NCI-H524 (cell line): Measurements from ENCODE around the gene STK11IP.
A peak's percentile ranks its signal among the peaks of the same experiment; 100 is the strongest.

ENCODE experiments used
- DNase-seq, 2 experiments: peaks; one replicate each; lab custom pipeline; 2025; lab: John Stamatoyannopoulos, UW

Gene STK11IP

GRCh38 chr2:219597552-219598307 lies at the start of gene STK11IP:
Gene STK11IP, plus strand, starts transcription at chr2:219597857. Its CDS starts 263 bp downstream, at chr2:219598120.
- peak; percentile 91 to 93 for DNase-seq

GRCh38 chr2:219548990-219549389 lies 48.7 kb upstream of the STK11IP start:
- no peak for DNase-seq

DNA sequence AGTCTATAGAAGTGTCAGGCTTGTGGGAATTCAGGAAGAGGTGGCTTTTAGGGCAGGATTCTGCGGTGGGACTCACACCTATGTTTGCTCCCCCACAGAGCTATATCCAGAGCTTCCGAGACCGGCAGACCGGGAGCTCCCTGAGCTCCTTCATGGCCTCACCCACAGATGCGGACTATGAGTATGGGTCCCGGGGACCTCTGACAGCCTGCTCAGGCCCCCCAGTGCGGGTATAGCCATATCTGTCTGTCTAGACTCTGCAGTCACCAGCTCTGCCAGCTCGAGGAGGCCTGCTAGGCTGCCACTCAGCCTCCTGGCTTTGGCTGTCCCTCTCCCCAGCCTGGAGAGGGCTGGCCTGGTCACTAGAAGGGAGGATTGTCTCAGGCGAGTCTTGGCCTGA lies 48.0 kb upstream of the STK11IP start:
- no peak for DNase-seq

DNA sequence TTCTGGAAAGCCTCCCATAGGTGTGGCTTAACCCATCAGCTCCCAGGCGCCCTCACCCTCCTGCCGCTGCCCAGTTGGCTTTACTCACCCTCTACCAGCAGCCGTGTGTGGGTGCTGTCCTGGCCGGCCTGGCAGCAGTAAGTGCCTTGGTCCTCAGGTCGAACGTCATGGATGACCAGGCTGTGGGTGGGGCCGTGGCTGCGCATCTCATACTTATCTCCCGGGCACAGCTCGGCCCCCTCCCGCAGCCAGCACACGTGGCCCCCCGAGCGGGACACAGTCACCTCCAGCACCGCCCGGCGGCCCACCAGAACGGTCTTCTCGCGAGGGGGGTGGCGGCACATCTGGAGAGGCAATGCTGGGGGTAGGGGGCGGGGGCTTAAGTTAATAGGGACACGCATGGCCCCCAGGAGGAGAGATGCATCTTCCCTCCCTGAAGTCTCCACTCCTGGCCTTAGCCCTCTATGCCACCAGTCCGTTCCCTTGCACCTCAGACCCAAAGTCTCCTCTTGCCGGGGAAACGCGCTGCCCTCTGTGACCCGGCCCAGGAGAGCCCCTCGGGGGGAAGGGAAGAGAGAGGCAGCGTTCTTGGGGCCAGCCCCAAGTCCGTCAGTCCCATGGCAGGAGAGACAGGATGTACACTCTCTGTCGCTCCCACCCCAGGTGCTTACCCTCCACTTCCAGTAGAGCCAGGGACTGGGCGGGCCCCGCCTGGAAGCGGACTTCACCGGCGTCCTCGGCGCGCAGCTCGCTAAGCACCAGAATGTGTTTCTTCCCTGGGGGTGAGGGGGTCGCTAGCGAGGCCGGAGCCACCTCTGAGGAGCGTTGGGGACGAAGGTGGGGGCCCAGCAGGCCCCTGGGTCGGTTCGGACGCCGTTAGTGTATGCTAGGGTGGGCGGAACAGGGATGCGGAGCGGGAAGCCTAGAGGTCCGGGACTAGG lies 45.9 kb upstream of the STK11IP start:
- no peak for DNase-seq

- peak; percentile 52 to 68 for DNase-seq
These were observed 45.1 kb upstream of the STK11IP start for GRCh38 chr2:219552382-219553167.

- no peak for DNase-seq
These were observed 44.6 kb upstream of the STK11IP start for GRCh38 chr2:219553168-219553417.

DNA sequence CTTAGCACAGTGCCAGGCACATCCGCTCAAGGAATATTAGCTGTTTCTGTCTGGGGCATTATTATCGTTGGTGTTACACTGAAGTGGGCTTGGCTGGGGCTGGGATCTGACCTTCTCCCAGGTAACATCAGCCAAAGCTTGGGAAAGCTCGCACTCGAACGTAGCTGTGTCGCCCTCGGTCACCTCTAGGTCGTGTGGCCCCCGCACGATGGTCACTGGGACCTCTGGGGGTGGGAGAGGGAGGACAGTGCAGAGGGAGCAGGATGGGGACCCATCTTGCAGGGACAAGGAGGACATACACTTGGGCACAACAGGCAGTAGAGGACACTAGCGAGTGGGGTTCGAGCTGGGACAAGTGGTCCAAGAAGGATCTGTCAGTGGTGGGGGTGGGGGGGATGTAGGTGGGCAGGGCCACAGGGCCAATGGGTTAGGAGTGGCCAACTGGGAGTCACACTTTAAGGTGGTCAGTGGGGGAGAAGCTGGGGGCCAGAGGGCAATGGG lies 44.1 kb upstream of the STK11IP start:
- DNase-seq = no peak

- DNase-seq = no peak
These were observed 43.3 kb upstream of the STK11IP start for GRCh38 chr2:219554350-219554749.

- no peak for DNase-seq
These were observed 41.7 kb upstream of the STK11IP start for GRCh38 chr2:219555956-219556355.

- no peak for DNase-seq
These were observed 41.2 kb upstream of the STK11IP start for GRCh38 chr2:219556413-219556812.

DNA sequence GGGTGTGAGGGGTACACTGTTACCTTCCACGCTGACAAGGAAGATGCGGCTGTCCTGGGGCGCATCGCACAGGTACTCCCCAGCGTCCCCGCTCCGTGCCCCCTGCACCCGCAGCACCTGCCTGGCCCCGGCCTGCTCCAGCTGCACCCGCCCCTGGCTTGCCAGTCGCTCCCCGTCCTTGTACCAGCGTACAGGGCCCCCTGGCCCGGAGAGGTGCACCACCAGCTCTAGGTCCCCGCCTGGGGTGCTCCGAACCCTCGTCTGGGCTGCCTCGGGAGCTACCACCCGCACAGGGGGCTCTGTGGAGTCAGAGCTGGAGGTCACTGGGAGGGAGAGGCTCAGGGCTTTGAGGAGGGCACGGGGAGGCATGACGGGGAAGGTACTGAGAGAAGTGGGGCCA lies 40.3 kb upstream of the STK11IP start:
- DNase-seq = no peak

DNA sequence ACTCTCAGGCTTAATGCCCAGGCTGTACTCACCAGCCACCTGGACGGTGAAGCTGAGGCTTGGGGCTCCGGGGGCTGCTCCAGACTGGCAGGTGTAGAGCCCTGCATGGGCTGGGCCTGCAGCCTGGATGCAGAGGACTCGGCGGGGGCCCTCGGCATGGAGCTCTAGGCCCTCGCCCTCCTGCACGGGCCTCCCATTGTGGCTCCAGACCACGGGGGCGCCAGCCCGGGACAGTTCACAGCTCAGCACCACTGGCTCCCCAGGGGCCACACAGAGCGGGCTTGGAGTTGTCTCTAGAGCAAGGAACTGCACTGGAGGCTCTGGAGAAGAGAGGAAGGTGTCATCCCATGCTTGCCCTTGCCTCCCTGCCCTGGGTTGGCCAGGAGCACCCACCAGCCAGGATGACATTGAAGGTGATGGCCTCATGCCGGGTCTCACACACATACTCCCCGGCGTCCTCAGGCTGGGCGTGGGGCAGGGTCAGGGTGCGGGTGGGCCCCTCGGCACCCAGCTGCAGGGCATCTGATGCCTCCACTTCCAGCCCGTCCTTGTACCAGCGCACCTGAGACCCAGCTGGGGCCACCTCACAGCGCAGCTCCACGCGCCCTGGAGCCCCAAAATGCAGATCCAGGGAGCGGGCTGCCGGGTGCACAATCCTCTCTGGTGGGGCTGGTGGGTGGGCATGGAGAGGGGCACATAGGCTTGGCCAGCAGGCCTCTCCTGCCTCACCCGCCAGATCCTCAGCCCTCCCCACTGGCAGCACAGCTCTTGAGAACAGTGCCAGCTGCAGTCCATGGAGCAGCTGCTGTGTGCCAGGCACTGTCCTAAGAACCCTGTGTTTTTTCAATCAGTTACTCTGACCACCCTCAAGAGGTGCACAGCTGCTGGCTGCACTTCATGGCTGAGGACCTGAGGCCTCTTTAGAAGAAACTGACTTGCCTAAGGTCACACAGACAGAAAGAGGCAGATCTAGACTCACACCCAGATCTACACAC lies 39.6 kb upstream of the STK11IP start:
- DNase-seq = peak in 1 of 2 experiments; percentile 23

GRCh38 chr2:219559156-219559915 lies 38.3 kb upstream of the STK11IP start:
- no peak for DNase-seq

GRCh38 chr2:219560037-219560892 lies 37.4 kb upstream of the STK11IP start:
- DNase-seq = no peak

- no peak for DNase-seq
These were observed 36.8 kb upstream of the STK11IP start for GRCh38 chr2:219560893-219561178.

- DNase-seq = no peak
These were observed 36.2 kb upstream of the STK11IP start for GRCh38 chr2:219561179-219562048.

DNA sequence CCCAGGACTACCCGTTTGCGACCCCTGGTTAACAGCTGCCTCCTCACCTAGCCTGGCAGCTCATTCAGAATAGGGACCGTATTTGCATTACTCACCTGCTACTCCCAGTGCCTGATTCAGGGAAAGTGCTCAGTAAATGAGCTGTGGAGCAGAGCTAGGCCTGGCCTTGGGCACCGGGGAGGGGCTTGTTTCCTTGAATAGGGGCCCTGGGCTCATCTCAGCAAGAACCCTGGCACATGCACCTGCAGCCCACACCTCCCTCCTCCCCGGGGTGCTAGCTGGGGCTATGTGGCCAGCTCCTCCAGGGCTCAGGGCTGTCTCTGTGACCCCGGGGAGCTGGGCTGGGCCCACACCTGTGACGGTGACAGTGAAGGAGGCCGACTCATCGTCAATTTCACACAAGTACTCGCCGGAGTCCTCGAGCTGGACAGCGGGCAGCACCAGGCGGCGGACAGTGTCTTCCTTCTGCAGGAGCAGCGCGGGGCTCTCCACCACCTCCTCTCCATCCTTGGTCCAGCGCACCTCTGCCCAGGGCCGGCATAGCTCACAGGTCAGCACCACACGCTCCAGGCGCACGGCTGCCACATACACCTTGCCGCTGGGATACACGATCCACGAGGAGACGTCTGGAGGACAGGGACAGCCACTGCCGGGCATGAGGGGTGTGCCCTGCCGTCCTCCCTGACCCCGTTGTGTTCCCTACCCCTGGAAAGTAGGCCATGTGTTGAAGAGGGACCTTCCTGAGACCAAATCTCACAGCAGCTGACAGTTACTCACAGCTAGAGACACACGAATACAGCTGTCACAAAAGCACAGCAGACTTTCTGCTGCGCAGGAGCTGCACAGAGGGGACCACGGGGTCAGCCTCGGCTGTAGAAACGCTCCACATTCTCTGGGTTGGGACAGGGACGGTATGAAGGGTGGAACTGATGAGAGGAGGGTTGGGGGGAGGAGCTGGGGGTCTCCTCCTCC lies 35.3 kb upstream of the STK11IP start:
- no peak for DNase-seq
